Myometrial cell (primary cell): Measurements from ENCODE around the gene TRIM54. TPM values are rescaled to one million over a fixed set of nuclear protein-coding genes. Genes with fewer than 3 reads are reported as not detected.

Source experiments
- total RNA-seq: library from RNA; depleted of rRNA; stranded (reverse); fragments of >200 nt; gene quantifications from 2 replicates; pipeline ENCODE4 v1.2.3, GENCODE V29; 2015

The TRIM54 gene
- total RNA-seq = under 0.01 TPM in 1 of 2 replicates, not detected in the other

GRCh38 chr2:27281855-27282559 is at the start of gene TRIM54:
Gene TRIM54, plus strand, starts transcription at chr2:27282429. Its CDS starts 303 bp downstream, at chr2:27282732.

GRCh38 chr2:27262379-27263286 is 19.6 kb upstream of the TRIM54 start, which contains the start of gene SLC30A3:
Gene SLC30A3, minus strand, starts transcription at chr2:27263047. Its CDS starts 141 bp downstream, at chr2:27262906.

GRCh38 chr2:27275211-27276150 is 6.7 kb upstream of the TRIM54 start, which contains the start of gene DNAJC5G:
Gene DNAJC5G, plus strand, starts transcription at chr2:27275433. Its CDS starts 1,296 bp downstream, at chr2:27276729.

GRCh38 chr2:27308359-27308881 is 26.2 kb downstream of the TRIM54 start, which contains the start of gene UCN:
Gene UCN, minus strand, starts transcription at chr2:27308445. Its CDS starts 550 bp downstream, at chr2:27307895.

GRCh38 chr2:27322766-27323595 is 40.8 kb downstream of the TRIM54 start, which contains the start of gene MPV17:
Gene MPV17, minus strand, starts transcription at chr2:27323097. Its CDS starts 580 bp downstream, at chr2:27322517.

GRCh38 chr2:27356382-27357181 is 74.4 kb downstream of the TRIM54 start, which contains the start of gene GTF3C2:
Gene GTF3C2, minus strand, starts transcription at chr2:27356764. Its CDS starts 13,210 bp downstream, at chr2:27343554.

Other genes with a start within 250 kb of the TRIM54 start
- 61.7 and 62.7 TPM in 2 replicates for gene TMEM214, start 249.5 kb upstream of the TRIM54 start, total RNA-seq
- 25.9 and 31.5 TPM in 2 replicates for gene AGBL5, start 230.8 kb upstream of the TRIM54 start, total RNA-seq
- gene OST4, start 210.8 kb upstream of the TRIM54 start, total RNA-seq = 530 and 553 TPM in 2 replicates
- 397 and 406 TPM in 2 replicates for gene EMILIN1, start 203.8 kb upstream of the TRIM54 start, total RNA-seq
- gene KHK, start 195.7 kb upstream of the TRIM54 start, total RNA-seq = 0.89 and 3.5 TPM in 2 replicates
- gene CGREF1, start 163.3 kb upstream of the TRIM54 start, total RNA-seq = 0.29 and 1.8 TPM in 2 replicates
- gene ABHD1, start 158.6 kb upstream of the TRIM54 start, total RNA-seq = not detected in 2 replicates
- 49.8 and 70.1 TPM in 2 replicates for gene PREB, start 147.8 kb upstream of the TRIM54 start, total RNA-seq
- gene PRR30, start 143.0 kb upstream of the TRIM54 start, total RNA-seq = not detected in 2 replicates
- gene TCF23, start 133.4 kb upstream of the TRIM54 start, total RNA-seq = not detected in 2 replicates
- 246 and 294 TPM in 2 replicates for gene ATRAID, start 70.4 kb upstream of the TRIM54 start, total RNA-seq
- gene SLC5A6, start 70.2 kb upstream of the TRIM54 start, total RNA-seq = 21.0 and 24.8 TPM in 2 replicates
- 41.5 and 65.4 TPM in 2 replicates for gene CAD, start 65.1 kb upstream of the TRIM54 start, total RNA-seq
- gene SLC30A3, start 19.4 kb upstream of the TRIM54 start, total RNA-seq = not detected in 2 replicates
- not detected in 2 replicates for gene DNAJC5G, start 7.0 kb upstream of the TRIM54 start, total RNA-seq
- not detected in 2 replicates for gene UCN, start 26.0 kb downstream of the TRIM54 start, total RNA-seq
- 134 TPM in 2 replicates for gene MPV17, start 40.7 kb downstream of the TRIM54 start, total RNA-seq
- 50.5 and 53.7 TPM in 2 replicates for gene GTF3C2, start 74.3 kb downstream of the TRIM54 start, total RNA-seq
- gene EIF2B4, start 87.9 kb downstream of the TRIM54 start, total RNA-seq = 39.9 and 53.0 TPM in 2 replicates
- gene SNX17, start 88.2 kb downstream of the TRIM54 start, total RNA-seq = 194 and 201 TPM in 2 replicates
- 5.1 and 6.6 TPM in 2 replicates for gene ZNF513, start 98.3 kb downstream of the TRIM54 start, total RNA-seq
- gene PPM1G, start 127.2 kb downstream of the TRIM54 start, total RNA-seq = 100 and 113 TPM in 2 replicates
- gene NRBP1, start 146.2 kb downstream of the TRIM54 start, total RNA-seq = 96.9 and 112 TPM in 2 replicates
- gene KRTCAP3, start 160.0 kb downstream of the TRIM54 start, total RNA-seq = not detected in 2 replicates
- gene IFT172, start 207.3 kb downstream of the TRIM54 start, total RNA-seq = 17.6 and 19.5 TPM in 2 replicates
- gene FNDC4, start 212.8 kb downstream of the TRIM54 start, total RNA-seq = 28.5 and 31.9 TPM in 2 replicates
- gene GCKR, start 214.4 kb downstream of the TRIM54 start, total RNA-seq = not detected in 2 replicates